Neural progenitor cell (in vitro differentiated cells): ENCODE measurements around the gene GALK1. TPM values are rescaled to one million over a fixed set of nuclear protein-coding genes. Genes with fewer than 3 reads are reported as not detected.

Experiments used
- DNase-seq: peaks from one replicate; pipeline ENCODE4 v3.0.0-alpha.2; 2016; ENCODE audit warnings: low spot score
- H2AFZ ChIP-seq: fragments of 200-600 bp; sonication (generic); replicated peaks from 2 replicates; pipeline ENCODE4 v1.6.1; 2016; ENCODE audit warnings: antibody characterized with exemption
- H3F3A ChIP-seq: fragments of 200-600 bp; sonication (generic); 2 replicates; pipeline ENCODE4 v1.6.1; 2016; ENCODE audit warnings: antibody characterized with exemption, low read depth
- H3K27ac ChIP-seq: fragments of 200-600 bp; sonication (generic); 2 replicates; pipeline ENCODE4 v1.5.1; 2016; ENCODE audit warnings: mild to moderate bottlenecking
- H3K27me3 ChIP-seq: fragments of 200-600 bp; sonication (generic); 2 replicates; pipeline ENCODE4 v1.6.1; 2016; ENCODE audit warnings: mild to moderate bottlenecking, moderate library complexity
- H3K36me3 ChIP-seq: fragments of 200-600 bp; sonication (generic); 2 replicates; pipeline ENCODE4 v1.5.1; 2016
- H3K4me1 ChIP-seq: fragments of 200-600 bp; sonication (generic); 2 replicates; pipeline ENCODE4 v1.6.1; 2016; ENCODE audit warnings: mixed run types
- H3K4me2 ChIP-seq: fragments of 200-600 bp; sonication (generic); 2 replicates; pipeline ENCODE4 v1.6.1; 2016
- H3K4me3 ChIP-seq: fragments of 200-600 bp; sonication (generic); 2 replicates; pipeline ENCODE4 v1.5.1; 2016
- H3K79me2 ChIP-seq: fragments of 200-600 bp; sonication (generic); 2 replicates; pipeline ENCODE4 v1.6.1; 2016; ENCODE audit warnings: low read depth
- H3K9ac ChIP-seq: fragments of 200-600 bp; sonication (generic); 2 replicates; pipeline ENCODE4 v1.6.1; 2016
- H3K9me3 ChIP-seq: fragments of 200-600 bp; sonication (generic); 2 replicates; pipeline ENCODE4 v1.5.1; 2016; ENCODE audit warnings: low read depth
- H4K20me1 ChIP-seq: fragments of 200-600 bp; sonication (generic); 2 replicates; pipeline ENCODE4 v1.6.1; 2016; ENCODE audit warnings: low read depth
- H3K27ac Mint-ChIP-seq: 3 replicates; pipeline ENCODE4 v1.8.0; 2021; ENCODE audit warnings: mixed read lengths
- H3K27me3 Mint-ChIP-seq: 2 replicates; pipeline ENCODE4 v1.8.0; 2022; ENCODE audit warnings: low read depth, mild to moderate bottlenecking, inconsistent platforms, moderate library complexity, mixed read lengths; ENCODE audit not compliant: insufficient read depth
- H3K36me3 Mint-ChIP-seq: 3 replicates; pipeline ENCODE4 v1.8.0; 2021; ENCODE audit warnings: mixed read lengths
- H3K4me1 Mint-ChIP-seq: 3 replicates; pipeline ENCODE4 v1.8.0; 2021; ENCODE audit warnings: mixed read lengths
- H3K4me3 Mint-ChIP-seq: 3 replicates; pipeline ENCODE4 v1.8.0; 2021; ENCODE audit warnings: mild to moderate bottlenecking, moderate library complexity, mixed read lengths
- H3K9me3 Mint-ChIP-seq: 3 replicates; pipeline ENCODE4 v1.8.0; 2020; ENCODE audit warnings: mixed read lengths
- CTCF ChIP-seq: fragments of 200-600 bp; sonication (generic); IDR thresholded peaks from 2 replicates; pipeline ENCODE4 v1.5.1; 2017; ENCODE audit warnings: antibody characterized with exemption, mild to moderate bottlenecking
- EZH2 ChIP-seq: fragments of 200-600 bp; sonication (generic); IDR thresholded peaks from 2 replicates; pipeline ENCODE4 v1.6.1; 2017; ENCODE audit warnings: antibody characterized with exemption, mild to moderate bottlenecking, moderate library complexity
- EZH2phosphoT487 ChIP-seq: fragments of 200-600 bp; sonication (generic); IDR thresholded peaks from 2 replicates; pipeline ENCODE4 v1.6.1; 2017; ENCODE audit warnings: antibody characterized with exemption
- total RNA-seq: library from RNA; depleted of rRNA; stranded (reverse); fragments of >200 nt; gene quantifications from 2 replicates; pipeline ENCODE4 v1.2.3, GENCODE V29; 2015; ENCODE audit warnings: low replicate concordance

GALK1 gene
- total RNA-seq, 1 donor from 2014 or later: 6.5 TPM

- no peak overlapping the region for H2AFZ ChIP-seq
- H4K20me1 ChIP-seq: no peaks in the 10 kb centered on the region
- no peak overlapping the region for H3K4me3 Mint-ChIP-seq
- TF ChIP-seq EZH2: no peak
- TF ChIP-seq EZH2phosphoT487: no peak
- no peak for TF ChIP-seq CTCF
- H3K4me2 ChIP-seq: no peak overlapping the region
- H3K36me3 ChIP-seq: no peaks in the 10 kb centered on the region
- no peaks in the 10 kb centered on the region for H3K4me1 ChIP-seq
- H3K4me3 ChIP-seq: no peak overlapping the region
- H3K27ac ChIP-seq: no peak overlapping the region
- no peak overlapping the region for H3K9ac ChIP-seq
- peaks cover 16% of the 10 kb centered on the region for H3K27me3 Mint-ChIP-seq
- H3K27me3 ChIP-seq: no peaks in the 10 kb centered on the region
- no peaks in the 10 kb centered on the region for H3K36me3 Mint-ChIP-seq
- H3F3A ChIP-seq: no peaks in the 10 kb centered on the region
- H3K79me2 ChIP-seq: no peaks in the 10 kb centered on the region
- H3K4me1 Mint-ChIP-seq: peaks cover 6% of the 10 kb centered on the region
- no peak for DNase-seq
- H3K27ac Mint-ChIP-seq: no peak overlapping the region
- no peaks in the 10 kb centered on the region for H3K9me3 Mint-ChIP-seq
- H3K9me3 ChIP-seq: no peaks in the 10 kb centered on the region
Observed at GRCh38 chr17:75734674-75735294, 30.2 kb downstream of the GALK1 start.

GRCh38 chr17:75733471-75733870 is 31.5 kb downstream of the GALK1 start:
- H3K4me1 ChIP-seq: no peaks in the 10 kb centered on the region
- H3K36me3 ChIP-seq: no peaks in the 10 kb centered on the region
- H3K27ac ChIP-seq: no peak overlapping the region
- Mint-ChIP-seq H3K27me3 (peaks cover 19% of the 10 kb centered on the region), H3K36me3 (no peaks in the 10 kb centered on the region), H3K27ac (no peak overlapping the region), H3K4me1 (peaks cover 6% of the 10 kb centered on the region), H3K9me3 (no peaks in the 10 kb centered on the region), H3K4me3 (no peak overlapping the region)
- H3K4me3 ChIP-seq: no peak overlapping the region
- H4K20me1 ChIP-seq: no peaks in the 10 kb centered on the region
- H3K9ac ChIP-seq: no peak overlapping the region
- no peak for DNase-seq
- H2AFZ ChIP-seq: no peak overlapping the region
- H3K9me3 ChIP-seq: no peaks in the 10 kb centered on the region
- H3K27me3 ChIP-seq: no peaks in the 10 kb centered on the region
- H3F3A ChIP-seq: no peaks in the 10 kb centered on the region
- no peak for TF ChIP-seq EZH2phosphoT487
- TF ChIP-seq CTCF: no peak
- no peak for TF ChIP-seq EZH2
- H3K79me2 ChIP-seq: no peaks in the 10 kb centered on the region
- no peak overlapping the region for H3K4me2 ChIP-seq

- H3K27me3 Mint-ChIP-seq: peaks cover 19% of the 10 kb centered on the region
- H3K27me3 ChIP-seq: no peaks in the 10 kb centered on the region
- H3K4me1 ChIP-seq: no peaks in the 10 kb centered on the region
- H3K4me3 Mint-ChIP-seq: no peak overlapping the region
- no peak overlapping the region for H2AFZ ChIP-seq
- no peaks in the 10 kb centered on the region for H3K4me1 Mint-ChIP-seq
- no peaks in the 10 kb centered on the region for H3K9me3 ChIP-seq
- H3K9me3 Mint-ChIP-seq: no peaks in the 10 kb centered on the region
- no peaks in the 10 kb centered on the region for H3K79me2 ChIP-seq
- H3K27ac Mint-ChIP-seq: no peak overlapping the region
- no peak overlapping the region for H3K27ac ChIP-seq
- no peak overlapping the region for H3K9ac ChIP-seq
- no peak for DNase-seq
- no peak overlapping the region for H3K4me3 ChIP-seq
- no peaks in the 10 kb centered on the region for H3K36me3 Mint-ChIP-seq
- H3K4me2 ChIP-seq: no peak overlapping the region
- H4K20me1 ChIP-seq: no peaks in the 10 kb centered on the region
- no peaks in the 10 kb centered on the region for H3F3A ChIP-seq
- TF ChIP-seq CTCF: no peak
- TF ChIP-seq EZH2: no peak
- TF ChIP-seq EZH2phosphoT487: no peak
- no peaks in the 10 kb centered on the region for H3K36me3 ChIP-seq
Observed at GRCh38 chr17:75731716-75732498, 33.1 kb downstream of the GALK1 start.
